Neuronal stem cell (in vitro differentiated cells): ENCODE results near the gene ISLR.

Experiments
- DNase-seq: peaks from one replicate; pipeline ENCODE4 v3.0.0-alpha.2; 2013; ENCODE audit warnings: low spot score
- H2AFZ ChIP-seq: one replicate; pipeline ENCODE4 v1.6.1; 2013; ENCODE audit warnings: mild to moderate bottlenecking, low read length, inconsistent platforms
- H2AK5ac ChIP-seq: 2 replicates; pipeline ENCODE4 v1.6.1; 2013; ENCODE audit warnings: low read depth, mild to moderate bottlenecking, inconsistent platforms, low read length, moderate library complexity, mixed read lengths
- H2BK120ac ChIP-seq: 2 replicates; pipeline ENCODE4 v1.6.1; 2013; ENCODE audit warnings: low read depth, mild to moderate bottlenecking, inconsistent platforms, low read length, moderate library complexity, mixed read lengths
- H2BK12ac ChIP-seq: one replicate; pipeline ENCODE4 v1.6.1; 2013; ENCODE audit warnings: low read length, inconsistent platforms
- H2BK15ac ChIP-seq: 2 replicates; pipeline ENCODE4 v1.6.1; 2013; ENCODE audit warnings: mild to moderate bottlenecking, low read length, inconsistent platforms, mixed read lengths
- H2BK5ac ChIP-seq: one replicate; pipeline ENCODE4 v1.6.1; 2013; ENCODE audit warnings: inconsistent platforms, mild to moderate bottlenecking, low read length, moderate library complexity
- H3K14ac ChIP-seq: one replicate; pipeline ENCODE4 v1.6.1; 2013; ENCODE audit warnings: low read length, inconsistent platforms
- H3K18ac ChIP-seq: 2 replicates; pipeline ENCODE4 v1.6.1; 2013; ENCODE audit warnings: low read length, inconsistent platforms
- H3K23ac ChIP-seq: 2 replicates; pipeline ENCODE4 v1.6.1; 2013; ENCODE audit warnings: low read depth, mild to moderate bottlenecking, mixed read lengths, low read length, inconsistent platforms; ENCODE audit not compliant: poor library complexity
- H3K27ac ChIP-seq: replicated peaks from 3 replicates; pipeline ENCODE4 v1.5.1; 2013; ENCODE audit warnings: low read length, inconsistent platforms
- H3K27me3 ChIP-seq, 3 experiments: 2 replicates each; pipeline ENCODE4 v1.6.1; 2013; ENCODE audit warnings: low read length in 3 of 3, mild to moderate bottlenecking in 2 of 3, inconsistent platforms in 1 of 3, low read depth in 1 of 3, mixed read lengths in 1 of 3, moderate library complexity in 1 of 3; ENCODE audit not compliant: control insufficient read depth in 3 of 3, insufficient read depth in 3 of 3
- H3K36me3 ChIP-seq, 2 donors: replicated peaks in 1 of 2; 2 replicates each; pipeline ENCODE4 v1.6.1; 2013; ENCODE audit warnings: low read length in 2 of 2; ENCODE audit not compliant: control insufficient read depth in 2 of 2, insufficient read depth in 2 of 2
- H3K4ac ChIP-seq: 2 replicates; pipeline ENCODE4 v1.6.1; 2013; ENCODE audit warnings: inconsistent platforms, mild to moderate bottlenecking, low read length, moderate library complexity
- H3K4me1 ChIP-seq, 2 donors: 1 replicate in 1 of 2; 2 replicates in 1 of 2; pipeline ENCODE4 v1.6.1; 2013; ENCODE audit warnings: low read length in 2 of 2, low read depth in 1 of 2; ENCODE audit not compliant: control insufficient read depth in 2 of 2, insufficient read depth in 1 of 2
- H3K4me2 ChIP-seq: one replicate; pipeline ENCODE4 v1.6.1; 2013; ENCODE audit warnings: mild to moderate bottlenecking, low read length, inconsistent platforms; ENCODE audit not compliant: insufficient read depth, poor library complexity, severe bottlenecking
- H3K4me3 ChIP-seq, 2 donors: 2 replicates each; pipeline ENCODE4 v1.5.1; 2013; ENCODE audit warnings: low read length in 2 of 2, mild to moderate bottlenecking in 2 of 2, inconsistent platforms in 1 of 2, moderate library complexity in 1 of 2
- H3K79me1 ChIP-seq: one replicate; pipeline ENCODE4 v1.6.1; 2013; ENCODE audit warnings: low read depth, mild to moderate bottlenecking, inconsistent platforms, low read length, moderate library complexity
- H3K9ac ChIP-seq: one replicate; pipeline ENCODE4 v1.6.1; 2013; ENCODE audit warnings: mild to moderate bottlenecking, low read depth, low read length, inconsistent platforms; ENCODE audit not compliant: poor library complexity
- H3K9me3 ChIP-seq, 2 donors: replicated peaks in 1 of 2; 2 replicates each; pipeline versions ENCODE3 to v1.6.1; 2013; ENCODE audit warnings: low read length in 2 of 2, mild to moderate bottlenecking in 2 of 2, inconsistent platforms in 1 of 2, low read depth in 1 of 2, mixed read lengths in 1 of 2, moderate library complexity in 1 of 2; ENCODE audit not compliant: control insufficient read depth in 2 of 2, insufficient read depth in 1 of 2
- H4K8ac ChIP-seq: one replicate; pipeline ENCODE4 v1.6.1; 2013; ENCODE audit warnings: low read depth, mild to moderate bottlenecking, inconsistent platforms, low read length, moderate library complexity
- H4K91ac ChIP-seq: one replicate; pipeline ENCODE4 v1.6.1; 2013; ENCODE audit warnings: low read length, low read depth, mild to moderate bottlenecking, inconsistent platforms; ENCODE audit not compliant: poor library complexity
- WGBS, 2 donors: extraction: QIAGEN DNeasy Blood & Tissue Kit; methylation state at CpG; one replicate each; pipeline ENCODE4 v1.1.7; 2013; ENCODE audit warnings: missing lambda C conversion rate in 2 of 2, mixed read lengths in 1 of 2; ENCODE audit not compliant: insufficient read length in 2 of 2, insufficient replicate concordance in 1 of 2; ENCODE audit errors: extremely low coverage in 2 of 2; 5-methylcytosine and 5-hydroxymethylcytosine counted together

The ISLR gene

DNA sequence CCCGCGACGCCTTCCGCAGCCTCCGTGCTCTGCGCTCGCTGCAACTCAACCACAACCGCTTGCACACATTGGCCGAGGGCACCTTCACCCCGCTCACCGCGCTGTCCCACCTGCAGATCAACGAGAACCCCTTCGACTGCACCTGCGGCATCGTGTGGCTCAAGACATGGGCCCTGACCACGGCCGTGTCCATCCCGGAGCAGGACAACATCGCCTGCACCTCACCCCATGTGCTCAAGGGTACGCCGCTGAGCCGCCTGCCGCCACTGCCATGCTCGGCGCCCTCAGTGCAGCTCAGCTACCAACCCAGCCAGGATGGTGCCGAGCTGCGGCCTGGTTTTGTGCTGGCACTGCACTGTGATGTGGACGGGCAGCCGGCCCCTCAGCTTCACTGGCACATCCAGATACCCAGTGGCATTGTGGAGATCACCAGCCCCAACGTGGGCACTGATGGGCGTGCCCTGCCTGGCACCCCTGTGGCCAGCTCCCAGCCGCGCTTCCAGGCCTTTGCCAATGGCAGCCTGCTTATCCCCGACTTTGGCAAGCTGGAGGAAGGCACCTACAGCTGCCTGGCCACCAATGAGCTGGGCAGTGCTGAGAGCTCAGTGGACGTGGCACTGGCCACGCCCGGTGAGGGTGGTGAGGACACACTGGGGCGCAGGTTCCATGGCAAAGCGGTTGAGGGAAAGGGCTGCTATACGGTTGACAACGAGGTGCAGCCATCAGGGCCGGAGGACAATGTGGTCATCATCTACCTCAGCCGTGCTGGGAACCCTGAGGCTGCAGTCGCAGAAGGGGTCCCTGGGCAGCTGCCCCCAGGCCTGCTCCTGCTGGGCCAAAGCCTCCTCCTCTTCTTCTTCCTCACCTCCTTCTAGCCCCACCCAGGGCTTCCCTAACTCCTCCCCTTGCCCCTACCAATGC, 2.0 kb downstream of the ISLR start:
- peak overlapping the region; percentile 86 for H3K18ac ChIP-seq
- H3K4me2 ChIP-seq: no peak overlapping the region
- H3K79me1 ChIP-seq: peaks cover 2% of the 10 kb centered on the region
- H2BK12ac ChIP-seq: peak overlapping the region; percentile 85
- H3K4me1 ChIP-seq: peaks cover 23 to 42% of the 10 kb centered on the region in 2 donors
- no peak overlapping the region for H2AFZ ChIP-seq
- no peak overlapping the region for H3K27ac ChIP-seq
- H3K27me3 ChIP-seq: no peaks in the 10 kb centered on the region
- no peak overlapping the region for H3K9ac ChIP-seq
- DNase-seq: no peak
- H3K4me3 ChIP-seq: no peak overlapping the region
- no peak overlapping the region for H2BK120ac ChIP-seq
- peak overlapping the region; percentile 82 for H2BK15ac ChIP-seq
- H2AK5ac ChIP-seq: peak overlapping the region; percentile 40
- peak overlapping the region; percentile 65 for H3K23ac ChIP-seq
- H3K9me3 ChIP-seq: no peaks in the 10 kb centered on the region
- H4K91ac ChIP-seq: no peak overlapping the region
- peaks cover 0 to 16% of the 10 kb centered on the region in 2 donors for H3K36me3 ChIP-seq
- no peak overlapping the region for H2BK5ac ChIP-seq
- H4K8ac ChIP-seq: no peak overlapping the region
- no peak overlapping the region for H3K4ac ChIP-seq
- H3K14ac ChIP-seq: no peak overlapping the region
- no CpG with 5 or more reads among the region's 45 CpGs for WGBS, 2 donors

DNA sequence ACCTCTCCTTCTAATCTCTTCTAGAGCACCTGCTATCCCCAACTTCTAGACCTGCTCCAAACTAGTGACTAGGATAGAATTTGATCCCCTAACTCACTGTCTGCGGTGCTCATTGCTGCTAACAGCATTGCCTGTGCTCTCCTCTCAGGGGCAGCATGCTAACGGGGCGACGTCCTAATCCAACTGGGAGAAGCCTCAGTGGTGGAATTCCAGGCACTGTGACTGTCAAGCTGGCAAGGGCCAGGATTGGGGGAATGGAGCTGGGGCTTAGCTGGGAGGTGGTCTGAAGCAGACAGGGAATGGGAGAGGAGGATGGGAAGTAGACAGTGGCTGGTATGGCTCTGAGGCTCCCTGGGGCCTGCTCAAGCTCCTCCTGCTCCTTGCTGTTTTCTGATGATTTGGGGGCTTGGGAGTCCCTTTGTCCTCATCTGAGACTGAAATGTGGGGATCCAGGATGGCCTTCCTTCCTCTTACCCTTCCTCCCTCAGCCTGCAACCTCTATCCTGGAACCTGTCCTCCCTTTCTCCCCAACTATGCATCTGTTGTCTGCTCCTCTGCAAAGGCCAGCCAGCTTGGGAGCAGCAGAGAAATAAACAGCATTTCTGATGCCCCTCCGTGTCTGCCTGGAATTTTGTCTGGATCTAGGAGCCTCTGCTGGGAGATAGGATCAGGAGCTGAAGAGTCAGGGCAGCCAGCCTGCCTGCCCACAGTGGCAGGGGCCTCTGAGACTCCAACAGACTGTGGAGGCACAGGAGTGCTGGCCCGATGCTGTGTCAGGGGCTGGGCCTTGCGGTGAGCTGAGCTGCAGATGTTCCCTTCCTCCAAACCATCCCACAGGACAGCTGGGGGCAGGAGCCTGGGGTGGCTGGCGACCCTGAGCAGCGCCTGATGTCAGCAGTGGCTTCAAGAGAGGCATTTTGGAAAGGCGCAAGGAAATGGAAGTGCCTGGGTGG, 3.0 kb downstream of the ISLR start:
- Histone ChIP-seq H3K27ac (no peak overlapping the region), H3K18ac (peak overlapping the region; percentile 86), H3K4me2 (no peak overlapping the region), H3K9ac (no peak overlapping the region), H3K4ac (no peak overlapping the region), H3K79me1 (no peaks in the 10 kb centered on the region), H3K4me3 (no peak overlapping the region), H3K36me3 (peaks cover 0 to 26% of the 10 kb centered on the region in 2 donors), H3K27me3 (no peaks in the 10 kb centered on the region), H2BK5ac (no peak overlapping the region), H4K8ac (no peak overlapping the region), H3K14ac (no peak overlapping the region), H2BK15ac (no peak overlapping the region), H3K9me3 (no peaks in the 10 kb centered on the region), H4K91ac (no peak overlapping the region), H3K23ac (no peak overlapping the region), H2BK12ac (no peak overlapping the region), H2BK120ac (peak overlapping the region; percentile 7), H3K4me1 (peaks cover 23 to 40% of the 10 kb centered on the region in 2 donors), H2AK5ac (peak overlapping the region; percentile 49), H2AFZ (no peak overlapping the region)
- no CpG with 5 or more reads among the region's 10 CpGs for WGBS, 2 donors
- no peak for DNase-seq

DNA sequence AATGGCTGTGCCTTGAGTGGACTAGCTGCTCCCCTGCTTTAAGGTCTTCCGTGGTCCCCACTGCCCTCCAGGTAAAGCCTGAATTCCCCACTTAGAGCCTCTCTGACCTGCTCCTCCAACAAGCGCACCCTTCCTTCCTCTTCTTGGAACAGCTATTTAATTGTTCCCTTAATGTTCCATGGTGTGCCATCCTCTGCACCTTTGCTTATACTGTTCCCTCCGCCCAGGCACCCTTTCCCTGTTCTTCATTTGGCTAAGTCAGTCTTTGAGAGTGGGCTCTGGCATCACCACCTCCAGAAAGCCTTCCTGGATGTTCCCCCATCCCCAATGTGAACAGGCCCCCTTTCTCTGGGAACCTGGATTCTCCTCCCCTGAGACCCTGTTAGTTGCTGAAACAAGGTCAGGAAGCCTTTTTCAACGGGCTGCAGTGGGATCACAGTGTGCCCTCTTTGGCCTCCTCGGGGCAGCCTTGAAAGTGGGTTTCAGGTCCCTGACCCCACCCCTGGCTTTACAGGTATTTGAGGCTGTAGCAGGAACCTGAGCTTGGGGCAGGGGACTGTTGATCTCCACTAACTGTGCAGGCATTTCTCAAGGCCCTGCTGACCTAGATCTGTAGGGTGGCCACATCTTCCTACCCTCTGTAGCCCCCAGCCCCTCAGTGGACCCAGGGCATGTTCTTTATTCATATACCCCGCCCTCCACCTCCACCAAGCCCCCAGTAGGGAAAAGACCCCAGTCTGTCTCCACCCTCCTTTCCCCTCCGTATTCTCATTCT, 5.0 kb downstream of the ISLR start:
- peaks cover 0 to 45% of the 10 kb centered on the region in 2 donors for H3K36me3 ChIP-seq
- H3K27ac ChIP-seq: no peak overlapping the region
- H3K4me1 ChIP-seq: peaks cover 15 to 28% of the 10 kb centered on the region in 2 donors
- H4K8ac ChIP-seq: no peak overlapping the region
- H2BK15ac ChIP-seq: peak overlapping the region; percentile 25
- no peak overlapping the region for H3K4me2 ChIP-seq
- no peak overlapping the region for H2BK5ac ChIP-seq
- no peak overlapping the region for H3K23ac ChIP-seq
- H3K79me1 ChIP-seq: no peaks in the 10 kb centered on the region
- WGBS, 2 donors: no CpG with 5 or more reads among the region's 7 CpGs
- no peak overlapping the region for H4K91ac ChIP-seq
- no peak overlapping the region for H3K18ac ChIP-seq
- no peak overlapping the region for H2BK12ac ChIP-seq
- H2AFZ ChIP-seq: no peak overlapping the region
- H3K27me3 ChIP-seq: no peaks in the 10 kb centered on the region
- H3K14ac ChIP-seq: no peak overlapping the region
- H2AK5ac ChIP-seq: peak overlapping the region; percentile 38
- no peak overlapping the region for H3K9ac ChIP-seq
- no peak overlapping the region for H3K4me3 ChIP-seq
- peak overlapping the region; percentile 39 for H2BK120ac ChIP-seq
- no peak for DNase-seq
- no peaks in the 10 kb centered on the region for H3K9me3 ChIP-seq
- no peak overlapping the region for H3K4ac ChIP-seq
